HG03521 (cell line): ENCODE data around the gene LCMT1.
"Not testable (repeated sequence)": the region's sequence is repeated elsewhere in the genome, so short reads cannot be mapped to it uniquely, and the experiment has no call there.

Experiments
- ATAC-seq: cut with Tn5 transposase; IDR thresholded peaks from one replicate; pipeline ENCODE4 v1.9.1; 2021; ENCODE audit warnings: mild to moderate bottlenecking, moderate library complexity; ENCODE audit not compliant: unreplicated experiment

LCMT1 gene

GRCh38 chr16:25141648-25142047, 30.1 kb downstream of the LCMT1 start:
- no peak for ATAC-seq

- no peak for ATAC-seq
These were observed 32.4 kb downstream of the LCMT1 start for GRCh38 chr16:25143928-25144327.

GRCh38 chr16:25148568-25149215, 37.1 kb downstream of the LCMT1 start:
- no peak for ATAC-seq

- no peak for ATAC-seq
These were observed 40.5 kb downstream of the LCMT1 start for GRCh38 chr16:25151996-25152395.

DNA sequence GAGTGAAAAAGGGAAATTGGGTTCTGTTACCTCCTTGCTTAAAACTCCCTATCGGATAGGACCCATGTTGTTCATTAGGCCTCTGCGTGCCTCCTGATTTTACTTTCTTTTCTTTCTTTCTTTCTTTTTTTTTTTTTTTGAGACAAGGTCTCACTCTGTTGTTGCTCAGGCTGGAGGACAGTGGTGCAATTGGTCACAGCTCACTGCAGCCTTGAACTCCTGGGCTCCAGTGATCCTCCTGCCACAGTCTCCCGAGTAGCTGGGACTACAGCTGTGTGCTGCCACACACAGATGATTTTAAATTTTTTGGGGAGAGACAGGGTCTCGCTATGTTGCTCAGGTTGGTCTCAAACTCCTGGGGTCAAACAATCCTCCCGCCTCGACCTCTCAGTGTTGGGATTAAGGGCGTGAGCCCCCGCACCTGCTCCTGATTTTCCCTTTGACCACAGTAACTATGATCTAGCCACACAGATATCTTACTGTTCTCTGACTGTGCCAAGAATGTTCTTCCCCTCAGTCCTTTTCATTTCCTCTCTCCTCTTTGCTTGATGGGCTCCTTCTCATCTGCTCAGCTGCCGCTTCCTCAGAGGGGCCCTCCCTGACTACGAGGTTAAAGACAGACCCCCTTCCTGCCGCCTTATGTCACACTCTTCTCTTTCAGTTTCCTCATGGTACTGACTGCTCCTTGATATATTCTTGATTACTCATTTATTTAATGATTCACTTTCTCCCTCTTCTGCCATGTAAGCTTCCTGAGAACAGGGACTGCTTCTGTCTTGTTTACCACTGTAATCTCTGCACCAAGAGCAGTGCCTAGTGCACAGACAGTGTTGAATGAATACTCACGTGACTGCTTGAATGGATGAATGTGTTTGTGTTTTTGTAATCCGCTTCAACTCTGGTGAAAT, 44.3 kb downstream of the LCMT1 start:
- no peak for ATAC-seq

- ATAC-seq, result no peak
These were observed 45.8 kb downstream of the LCMT1 start for GRCh38 chr16:25157271-25157875.

DNA sequence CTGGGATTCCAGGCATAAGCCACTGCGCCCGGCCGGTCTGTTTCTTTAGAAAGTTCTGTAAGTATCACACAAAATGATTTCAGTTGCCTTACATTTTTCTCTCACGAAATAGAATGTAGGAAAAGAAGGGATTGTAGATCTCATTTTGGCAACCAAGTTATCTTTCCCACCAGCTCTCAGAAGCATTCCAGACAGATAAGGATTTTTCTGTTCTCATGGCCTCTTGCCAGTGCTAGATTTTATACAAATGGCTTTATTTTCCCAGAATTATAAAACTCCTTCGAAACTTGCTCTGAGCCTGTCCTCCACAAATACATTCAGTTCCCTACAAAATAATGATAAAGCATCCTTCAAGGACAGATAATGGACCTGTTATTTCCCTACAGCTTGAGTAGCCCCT, 46.9 kb downstream of the LCMT1 start:
- ATAC-seq, result no peak

DNA sequence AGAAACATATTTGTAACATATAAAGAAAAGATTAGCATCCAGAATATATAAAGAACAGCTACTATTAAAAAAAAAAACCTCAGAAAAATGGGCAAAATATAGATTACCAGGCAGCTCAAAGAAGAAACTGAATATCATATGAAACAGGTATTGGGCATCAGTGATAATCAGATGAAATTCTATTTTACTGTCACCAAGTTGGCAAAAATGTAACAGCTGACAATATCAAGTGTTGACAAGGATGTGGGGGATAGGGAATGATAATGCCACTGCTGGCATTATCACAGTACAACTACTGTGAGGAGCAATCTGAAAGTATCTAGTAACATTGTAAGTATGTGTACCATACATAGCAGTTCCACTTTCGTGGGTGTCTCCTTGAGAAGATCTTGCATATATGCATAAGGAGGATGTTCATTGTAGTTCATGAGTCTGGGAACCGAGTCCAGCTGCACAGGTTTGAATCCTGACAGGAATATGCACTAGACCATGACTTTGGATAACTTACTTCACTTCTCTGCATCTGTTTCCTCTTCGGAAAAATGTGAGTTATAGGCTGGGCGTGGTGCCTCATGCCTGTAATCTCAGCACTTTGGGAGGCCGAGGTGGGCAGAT, 50.3 kb downstream of the LCMT1 start:
- ATAC-seq, result no peak

DNA sequence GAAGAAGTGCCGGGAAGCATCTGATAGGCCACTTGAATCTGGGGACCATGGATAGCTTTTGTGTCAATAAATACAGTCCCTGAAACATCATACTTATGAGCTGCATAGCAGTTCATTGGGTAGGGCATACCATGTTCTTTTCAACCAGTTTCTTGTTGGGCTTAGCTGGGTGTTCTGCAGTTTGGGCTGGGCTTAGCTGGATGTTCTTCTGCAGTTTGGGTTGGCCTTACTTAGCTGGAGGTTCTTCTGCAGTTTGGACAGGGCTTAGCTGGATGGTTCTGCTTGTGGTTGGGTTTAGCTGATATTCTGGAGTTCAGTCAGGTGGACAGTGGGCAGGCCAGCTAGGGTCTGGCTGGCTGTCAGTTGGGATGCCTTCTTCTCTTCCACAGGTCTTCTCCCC, 52.1 kb downstream of the LCMT1 start:
- no peak for ATAC-seq

DNA sequence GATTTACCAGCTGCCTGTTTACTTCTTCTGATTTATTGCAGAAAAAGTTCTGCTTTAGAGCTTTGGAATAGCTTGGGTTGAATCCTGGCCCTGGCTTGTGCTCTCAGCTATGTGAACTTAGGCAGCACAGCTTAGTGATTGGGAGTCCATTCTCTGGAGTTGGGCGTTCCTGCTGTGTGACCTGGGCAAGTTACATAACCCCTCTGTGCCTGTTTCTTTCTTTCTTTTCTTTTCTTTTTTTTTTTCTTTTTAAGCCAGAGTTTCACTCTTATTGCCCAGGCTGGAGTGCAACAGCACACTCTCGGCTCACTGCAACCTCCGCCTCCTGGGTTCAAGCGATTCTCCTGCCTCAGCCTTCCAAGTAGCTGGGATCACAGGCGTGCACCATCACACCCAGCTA, 53.7 kb downstream of the LCMT1 start:
- no peak for ATAC-seq

- not testable (repeated sequence) for ATAC-seq
These were observed 56.4 kb downstream of the LCMT1 start for GRCh38 chr16:25167920-25168319.

- ATAC-seq, result no peak
These were observed 59.8 kb downstream of the LCMT1 start for GRCh38 chr16:25171390-25171789.

DNA sequence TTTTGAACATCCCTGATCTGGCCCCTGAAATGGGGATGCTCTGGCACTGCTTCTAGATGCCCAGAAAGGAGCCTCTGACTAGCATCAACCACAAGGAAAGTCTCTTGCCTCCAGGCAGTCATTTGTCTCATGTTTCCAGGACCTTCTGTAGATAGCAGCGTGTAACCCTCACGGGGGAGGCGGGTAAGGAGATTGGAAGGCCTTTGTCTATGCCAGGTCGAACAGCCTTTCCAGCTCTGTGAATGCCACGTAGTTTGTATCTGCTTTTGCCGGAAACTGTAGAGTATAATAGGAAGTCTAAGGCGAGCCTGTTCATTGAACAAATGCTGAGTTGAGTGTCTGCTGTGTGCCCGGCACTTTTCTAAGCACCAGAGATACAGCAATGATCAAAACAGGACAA, 61.3 kb downstream of the LCMT1 start:
- no peak for ATAC-seq

DNA sequence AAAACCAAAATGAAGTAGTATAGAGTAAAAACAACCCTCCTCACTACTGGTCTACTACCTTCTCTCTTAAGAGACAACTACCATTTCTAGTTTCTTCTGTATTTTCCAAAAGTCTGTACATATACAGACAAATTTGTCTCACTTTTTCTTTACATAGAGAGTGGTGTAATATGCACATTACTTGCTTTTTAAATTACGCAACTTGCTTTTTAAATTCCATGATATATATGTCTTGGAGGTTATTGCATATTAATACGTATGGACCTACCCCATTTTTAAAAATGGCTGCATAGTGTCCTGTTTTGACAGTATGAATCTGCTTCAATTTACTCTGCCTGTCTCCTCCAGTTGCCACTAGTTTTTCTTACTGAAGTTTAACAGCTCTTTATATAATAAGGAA, 62.7 kb downstream of the LCMT1 start:
- ATAC-seq, result no peak

GRCh38 chr16:25176136-25176535, 64.6 kb downstream of the LCMT1 start:
- ATAC-seq, result no peak

GRCh38 chr16:25177512-25177830, 65.9 kb downstream of the LCMT1 start:
- ATAC-seq, result no peak

- no peak for ATAC-seq
These were observed 66.5 kb downstream of the LCMT1 start for GRCh38 chr16:25177831-25178688.

- not testable (repeated sequence) for ATAC-seq
These were observed 69.7 kb downstream of the LCMT1 start for GRCh38 chr16:25181236-25181635.

- ATAC-seq, result no peak
These were observed 73.2 kb downstream of the LCMT1 start for GRCh38 chr16:25184771-25185170.

- ATAC-seq, result no peak
These were observed 75.9 kb downstream of the LCMT1 start for GRCh38 chr16:25187491-25187795.

DNA sequence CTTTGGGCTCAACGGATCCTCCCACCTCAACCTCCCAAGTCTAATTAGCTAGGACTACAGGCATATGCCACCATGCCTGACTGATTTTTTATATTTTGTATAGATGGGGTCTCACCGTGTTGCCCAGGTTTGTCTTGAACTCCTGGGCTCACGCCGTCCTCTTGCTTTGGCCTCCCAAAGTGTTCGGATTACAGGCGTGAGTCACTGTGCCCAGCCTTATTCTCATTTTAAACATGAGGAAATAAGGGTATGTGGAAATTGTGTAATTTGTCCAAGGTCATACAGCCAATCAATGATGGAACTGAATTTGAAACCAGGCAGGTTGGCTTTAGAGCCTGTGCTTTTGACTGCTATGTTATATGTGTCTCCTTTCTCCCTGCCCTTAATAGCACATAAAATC, 77.8 kb downstream of the LCMT1 start:
- no peak for ATAC-seq
